Measurements from ENCODE around the gene LNX1. TPM values are rescaled to one million over a fixed set of nuclear protein-coding genes. Genes with fewer than 3 reads are reported as not detected.
A peak's percentile ranks its signal among the peaks of the same experiment; 100 is the strongest.

The LNX1 gene
- polyA plus RNA-seq, 2 of the 4 experiments (the other 2 are of a cell fraction), result 0.04 to 0.14 TPM

DNA sequence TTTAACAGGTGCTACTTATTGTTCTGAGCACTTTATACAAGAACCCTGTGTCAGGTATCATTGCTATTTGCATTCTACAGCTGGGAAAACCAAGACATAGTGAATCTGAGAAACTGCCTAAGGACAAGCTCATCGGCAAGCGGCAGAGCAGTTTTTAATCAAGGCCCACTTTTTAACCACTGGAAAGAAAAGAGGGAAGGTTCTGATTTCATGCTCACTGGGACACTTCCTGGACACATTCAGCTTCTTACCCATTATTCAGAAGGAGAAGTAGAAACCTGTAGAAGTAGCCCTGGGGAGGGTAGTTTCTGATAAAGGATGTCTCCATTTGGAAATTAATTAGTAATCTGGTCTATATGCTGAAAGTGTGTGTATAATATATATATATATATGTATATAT lies 2.5 kb upstream of the LNX1 start:
- ChIA-PET CTCF (no interaction called here), POLR2A (no interaction called here)
- Histone ChIP-seq H3K4me2 (peak overlapping the region; percentile 78; the same call in 1 of the 3 replicates), H3K27ac (no peak overlapping the region; a peak in 1 of 6 replicates), H3K4me3 (no peak overlapping the region), H3K9me3 (no peaks in the 10 kb centered on the region), H3K4me1 (peaks cover 12% of the 10 kb centered on the region)
- DNase-seq (ENCODE audit: low read depth in 1 of 2, low spot score in 1 of 2), result no peak
- TF ChIP-seq CHD4 (IDR thresholded peaks at IDR 0.05; ENCODE audit: borderline replicate concordance), result no peak
- TF ChIP-seq, protein P1, sequence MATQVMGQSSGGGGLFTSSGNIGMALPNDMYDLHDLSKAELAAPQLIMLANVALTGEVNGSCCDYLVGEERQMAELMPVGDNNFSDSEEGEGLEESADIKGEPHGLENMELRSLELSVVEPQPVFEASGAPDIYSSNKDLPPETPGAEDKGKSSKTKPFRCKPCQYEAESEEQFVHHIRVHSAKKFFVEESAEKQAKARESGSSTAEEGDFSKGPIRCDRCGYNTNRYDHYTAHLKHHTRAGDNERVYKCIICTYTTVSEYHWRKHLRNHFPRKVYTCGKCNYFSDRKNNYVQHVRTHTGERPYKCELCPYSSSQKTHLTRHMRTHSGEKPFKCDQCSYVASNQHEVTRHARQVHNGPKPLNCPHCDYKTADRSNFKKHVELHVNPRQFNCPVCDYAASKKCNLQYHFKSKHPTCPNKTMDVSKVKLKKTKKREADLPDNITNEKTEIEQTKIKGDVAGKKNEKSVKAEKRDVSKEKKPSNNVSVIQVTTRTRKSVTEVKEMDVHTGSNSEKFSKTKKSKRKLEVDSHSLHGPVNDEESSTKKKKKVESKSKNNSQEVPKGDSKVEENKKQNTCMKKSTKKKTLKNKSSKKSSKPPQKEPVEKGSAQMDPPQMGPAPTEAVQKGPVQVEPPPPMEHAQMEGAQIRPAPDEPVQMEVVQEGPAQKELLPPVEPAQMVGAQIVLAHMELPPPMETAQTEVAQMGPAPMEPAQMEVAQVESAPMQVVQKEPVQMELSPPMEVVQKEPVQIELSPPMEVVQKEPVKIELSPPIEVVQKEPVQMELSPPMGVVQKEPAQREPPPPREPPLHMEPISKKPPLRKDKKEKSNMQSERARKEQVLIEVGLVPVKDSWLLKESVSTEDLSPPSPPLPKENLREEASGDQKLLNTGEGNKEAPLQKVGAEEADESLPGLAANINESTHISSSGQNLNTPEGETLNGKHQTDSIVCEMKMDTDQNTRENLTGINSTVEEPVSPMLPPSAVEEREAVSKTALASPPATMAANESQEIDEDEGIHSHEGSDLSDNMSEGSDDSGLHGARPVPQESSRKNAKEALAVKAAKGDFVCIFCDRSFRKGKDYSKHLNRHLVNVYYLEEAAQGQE (IDR thresholded peaks at IDR 0.05), result no peak
- TF ChIP-seq TFCP2L1 (CRISPR knock-in tag; IDR thresholded peaks at IDR 0.05), result no peak
- TF ChIP-seq KDM1A (IDR thresholded peaks at IDR 0.05; ENCODE audit: low read depth), result no peak
- TF ChIP-seq, protein P2, sequence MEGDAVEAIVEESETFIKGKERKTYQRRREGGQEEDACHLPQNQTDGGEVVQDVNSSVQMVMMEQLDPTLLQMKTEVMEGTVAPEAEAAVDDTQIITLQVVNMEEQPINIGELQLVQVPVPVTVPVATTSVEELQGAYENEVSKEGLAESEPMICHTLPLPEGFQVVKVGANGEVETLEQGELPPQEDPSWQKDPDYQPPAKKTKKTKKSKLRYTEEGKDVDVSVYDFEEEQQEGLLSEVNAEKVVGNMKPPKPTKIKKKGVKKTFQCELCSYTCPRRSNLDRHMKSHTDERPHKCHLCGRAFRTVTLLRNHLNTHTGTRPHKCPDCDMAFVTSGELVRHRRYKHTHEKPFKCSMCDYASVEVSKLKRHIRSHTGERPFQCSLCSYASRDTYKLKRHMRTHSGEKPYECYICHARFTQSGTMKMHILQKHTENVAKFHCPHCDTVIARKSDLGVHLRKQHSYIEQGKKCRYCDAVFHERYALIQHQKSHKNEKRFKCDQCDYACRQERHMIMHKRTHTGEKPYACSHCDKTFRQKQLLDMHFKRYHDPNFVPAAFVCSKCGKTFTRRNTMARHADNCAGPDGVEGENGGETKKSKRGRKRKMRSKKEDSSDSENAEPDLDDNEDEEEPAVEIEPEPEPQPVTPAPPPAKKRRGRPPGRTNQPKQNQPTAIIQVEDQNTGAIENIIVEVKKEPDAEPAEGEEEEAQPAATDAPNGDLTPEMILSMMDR (IDR thresholded peaks at IDR 0.05), result no peak
- no peak for TF ChIP-seq RAD21 (conservative IDR thresholded peaks at IDR 0.05 in 1 of 2, IDR thresholded peaks at IDR 0.05 in 1 of 2)
- no peak for TF ChIP-seq SREBF2 (IDR thresholded peaks at IDR 0.05)
- no peak for TF ChIP-seq JUNB (IDR thresholded peaks at IDR 0.05)
- TF ChIP-seq EP300 (IDR thresholded peaks at IDR 0.05), result no peak
- TF ChIP-seq, protein P3, sequence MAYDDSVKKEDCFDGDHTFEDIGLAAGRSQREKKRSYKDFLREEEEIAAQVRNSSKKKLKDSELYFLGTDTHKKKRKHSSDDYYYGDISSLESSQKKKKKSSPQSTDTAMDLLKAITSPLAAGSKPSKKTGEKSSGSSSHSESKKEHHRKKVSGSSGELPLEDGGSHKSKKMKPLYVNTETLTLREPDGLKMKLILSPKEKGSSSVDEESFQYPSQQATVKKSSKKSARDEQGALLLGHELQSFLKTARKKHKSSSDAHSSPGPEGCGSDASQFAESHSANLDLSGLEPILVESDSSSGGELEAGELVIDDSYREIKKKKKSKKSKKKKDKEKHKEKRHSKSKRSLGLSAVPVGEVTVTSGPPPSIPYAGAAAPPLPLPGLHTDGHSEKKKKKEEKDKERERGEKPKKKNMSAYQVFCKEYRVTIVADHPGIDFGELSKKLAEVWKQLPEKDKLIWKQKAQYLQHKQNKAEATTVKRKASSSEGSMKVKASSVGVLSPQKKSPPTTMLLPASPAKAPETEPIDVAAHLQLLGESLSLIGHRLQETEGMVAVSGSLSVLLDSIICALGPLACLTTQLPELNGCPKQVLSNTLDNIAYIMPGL (CRISPR knock-in tag; IDR thresholded peaks at IDR 0.05; ENCODE audit: borderline replicate concordance), result no peak
- TF ChIP-seq HEYL (CRISPR knock-in tag; IDR thresholded peaks at IDR 0.05), result no peak
- no peak for TF ChIP-seq NPAS2 (CRISPR knock-in tag; IDR thresholded peaks at IDR 0.05; ENCODE audit: borderline replicate concordance)
- no peak for FAIRE-seq
- ATAC-seq, result no peak
- WGBS (ENCODE audit: missing lambda C conversion rate), result 92% methylated on average over 2 of the region's 2 CpGs

DNA sequence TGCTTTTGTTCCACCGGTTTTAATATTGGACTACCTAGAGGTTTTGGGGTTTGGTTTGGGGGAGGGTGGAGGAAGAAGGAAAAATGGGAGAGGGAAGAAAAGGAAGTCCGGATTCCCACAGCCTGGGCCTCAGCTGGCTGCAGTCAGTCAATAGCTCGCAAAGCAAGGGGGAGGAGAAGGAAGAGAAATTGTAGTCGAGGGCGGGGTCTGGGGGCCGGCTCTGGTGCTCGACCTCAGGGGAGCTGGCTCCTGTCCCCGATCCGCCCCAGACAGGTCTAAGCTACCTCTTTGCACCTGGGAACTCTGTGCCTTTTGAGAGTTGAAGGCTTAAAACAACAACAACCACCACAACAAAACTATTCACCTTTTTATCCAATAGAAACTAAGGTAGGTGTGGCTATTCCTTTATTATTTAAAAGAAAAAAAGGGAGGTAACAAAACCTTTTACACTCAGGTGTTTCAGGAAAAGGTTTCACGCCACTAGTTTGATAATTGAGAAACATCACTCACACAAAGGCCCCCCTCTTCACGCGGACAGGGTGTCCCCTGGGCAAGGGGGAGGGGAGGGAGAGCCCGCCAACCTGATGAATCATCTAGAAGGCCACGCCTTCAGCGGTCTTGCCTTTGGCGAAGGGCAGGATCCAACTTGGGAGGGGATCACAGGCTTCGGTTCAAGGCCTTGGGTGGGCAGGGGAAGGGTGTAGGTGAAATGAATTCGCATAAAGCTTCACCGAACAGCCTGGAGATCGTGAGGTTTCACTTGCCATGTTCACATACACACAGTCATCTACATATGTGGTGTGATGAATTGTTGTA lies 1.6 kb upstream of the LNX1 start:
- 8% methylated on average over 20 of the region's 20 CpGs for WGBS (ENCODE audit: missing lambda C conversion rate)
- H3K4me3 ChIP-seq, result peak overlapping the region; percentile 51
- DNase-seq (ENCODE audit: low read depth in 1 of 2, low spot score in 1 of 2), result peak; percentile 34 to 40
- FAIRE-seq, result no peak
- CTCF ChIA-PET, result no interaction called here
- POLR2A ChIA-PET, result no interaction called here
- ATAC-seq, result peak; percentile 94 to 95
- no peak for TF ChIP-seq EHF (CRISPR knock-in tag; IDR thresholded peaks at IDR 0.05)
- TF ChIP-seq FOSL2 (IDR thresholded peaks at IDR 0.05), result no peak
- peak; percentile 62 for TF ChIP-seq FOSL2 (CRISPR knock-in tag; IDR thresholded peaks at IDR 0.05)
- TF ChIP-seq HEYL (CRISPR knock-in tag; IDR thresholded peaks at IDR 0.05), result no peak
- TF ChIP-seq ZFP36 (IDR thresholded peaks at IDR 0.05; ENCODE audit: borderline replicate concordance, partially characterized antibody), result no peak
- TF ChIP-seq NPAS2 (CRISPR knock-in tag; IDR thresholded peaks at IDR 0.05; ENCODE audit: borderline replicate concordance), result no peak
- TF ChIP-seq MYC (IDR thresholded peaks at IDR 0.05; ENCODE audit: borderline replicate concordance, low read length), result no peak
- TF ChIP-seq, protein P3 (CRISPR knock-in tag; IDR thresholded peaks at IDR 0.05; ENCODE audit: borderline replicate concordance), result no peak
- peak overlapping the region; percentile 78 for H3K4me2 ChIP-seq
- H3K27ac ChIP-seq, result peak overlapping the region; percentile 71 to 83
- H3K4me1 ChIP-seq, result peaks cover 12% of the 10 kb centered on the region
- H3K9me3 ChIP-seq, result no peaks in the 10 kb centered on the region
